Measurements from ENCODE around the gene CARMIL1. TPM values are rescaled to one million over a fixed set of nuclear protein-coding genes. Genes with fewer than 3 reads are reported as not detected.

Gene CARMIL1
- total RNA-seq, 1 experiment from 2014 or later, result 25.9 TPM

DNA sequence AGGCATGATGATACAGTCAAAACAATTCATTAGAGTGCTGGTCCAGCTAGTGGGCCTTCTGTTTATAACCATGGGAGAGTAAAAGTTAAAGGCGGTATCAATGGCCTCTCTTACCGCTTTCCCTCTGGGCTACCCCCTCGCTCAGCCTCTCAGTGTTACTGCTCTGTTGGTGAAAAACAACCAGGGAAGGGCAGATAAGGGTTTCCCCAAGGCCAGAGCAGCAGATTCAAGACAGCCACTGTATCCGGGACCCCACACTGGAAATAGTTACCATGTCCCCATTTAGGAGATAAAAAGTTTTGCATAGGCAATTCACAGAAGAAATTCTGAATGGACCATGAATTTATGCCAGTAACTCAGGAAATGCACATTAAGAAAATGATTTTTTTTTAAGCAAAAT, 386.3 kb downstream of the CARMIL1 start:
- Mint-ChIP-seq H3K9me3 (ENCODE audit: unreplicated experiment) (no peaks in the 10 kb centered on the region), H3K4me1 (ENCODE audit: low read depth, unreplicated experiment) (peaks cover 10% of the 10 kb centered on the region), H3K36me3 (ENCODE audit: insufficient read depth, unreplicated experiment) (no peaks in the 10 kb centered on the region), H3K27me3 (ENCODE audit: insufficient read depth, unreplicated experiment) (no peaks in the 10 kb centered on the region), H3K27ac (ENCODE audit: unreplicated experiment) (no peak overlapping the region), H3K4me3 (ENCODE audit: unreplicated experiment) (no peak overlapping the region)
- no peak for DNase-seq
- BruUV-seq (replicated peaks), result no TSS peak
- TF ChIP-seq, protein P1, sequence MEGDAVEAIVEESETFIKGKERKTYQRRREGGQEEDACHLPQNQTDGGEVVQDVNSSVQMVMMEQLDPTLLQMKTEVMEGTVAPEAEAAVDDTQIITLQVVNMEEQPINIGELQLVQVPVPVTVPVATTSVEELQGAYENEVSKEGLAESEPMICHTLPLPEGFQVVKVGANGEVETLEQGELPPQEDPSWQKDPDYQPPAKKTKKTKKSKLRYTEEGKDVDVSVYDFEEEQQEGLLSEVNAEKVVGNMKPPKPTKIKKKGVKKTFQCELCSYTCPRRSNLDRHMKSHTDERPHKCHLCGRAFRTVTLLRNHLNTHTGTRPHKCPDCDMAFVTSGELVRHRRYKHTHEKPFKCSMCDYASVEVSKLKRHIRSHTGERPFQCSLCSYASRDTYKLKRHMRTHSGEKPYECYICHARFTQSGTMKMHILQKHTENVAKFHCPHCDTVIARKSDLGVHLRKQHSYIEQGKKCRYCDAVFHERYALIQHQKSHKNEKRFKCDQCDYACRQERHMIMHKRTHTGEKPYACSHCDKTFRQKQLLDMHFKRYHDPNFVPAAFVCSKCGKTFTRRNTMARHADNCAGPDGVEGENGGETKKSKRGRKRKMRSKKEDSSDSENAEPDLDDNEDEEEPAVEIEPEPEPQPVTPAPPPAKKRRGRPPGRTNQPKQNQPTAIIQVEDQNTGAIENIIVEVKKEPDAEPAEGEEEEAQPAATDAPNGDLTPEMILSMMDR (IDR thresholded peaks at IDR 0.05; ENCODE audit: insufficient read depth in 1 of 2, low read depth in 1 of 2, low read length in 1 of 2, severe bottlenecking in 1 of 2, unreplicated experiment in 1 of 2), result no peak
- no peaks in the 10 kb centered on the region for H3K27me3 ChIP-seq (replicated peaks; ENCODE audit: control insufficient read depth, insufficient read depth, low read length)
- intact Hi-C loops (cut with micrococcal nuclease; ENCODE audit: unreplicated experiment), result no loop called here
- no peaks in the 10 kb centered on the region; the same call in 1 of the 2 replicates for H3K36me3 ChIP-seq (ENCODE audit: control insufficient read depth, insufficient read depth, low read length)
- ChIA-PET CTCF (no interaction called here), POLR2A (no interaction called here)
- H3K9me3 ChIP-seq, result no peaks in the 10 kb centered on the region
- H3K4me3 ChIP-seq (ENCODE audit: low read depth, low read length), result no peak overlapping the region
- H3K4me1 ChIP-seq, result peaks cover 10% of the 10 kb centered on the region; the same call in 1 of the 2 replicates

DNA sequence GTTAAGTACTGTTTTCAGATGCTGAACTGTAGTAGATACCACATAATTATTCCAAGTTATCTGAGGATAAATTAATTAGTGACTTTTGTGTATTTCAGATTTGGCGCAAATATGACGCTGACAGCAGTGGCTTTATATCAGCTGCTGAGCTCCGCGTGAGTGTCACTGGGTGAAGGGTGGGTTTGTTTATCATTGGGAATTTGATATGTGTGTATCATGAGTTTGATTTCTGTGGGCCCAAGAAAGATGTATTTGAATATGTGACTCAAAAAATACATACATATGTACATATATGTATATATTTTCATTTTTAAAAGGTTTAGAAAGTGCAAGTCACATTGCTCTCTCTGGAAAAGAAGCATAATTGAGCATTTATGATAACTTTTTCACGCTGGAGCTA, 390.2 kb downstream of the CARMIL1 start:
- no peaks in the 10 kb centered on the region for H3K9me3 Mint-ChIP-seq (ENCODE audit: unreplicated experiment)
- POLR2A ChIA-PET, result no interaction called here
- no peaks in the 10 kb centered on the region for H3K36me3 Mint-ChIP-seq (ENCODE audit: insufficient read depth, unreplicated experiment)
- no TSS peak for BruUV-seq (replicated peaks)
- peaks cover 10% of the 10 kb centered on the region for H3K4me1 Mint-ChIP-seq (ENCODE audit: low read depth, unreplicated experiment)
- no peaks in the 10 kb centered on the region; the same call in 1 of the 2 replicates for H3K36me3 ChIP-seq (ENCODE audit: control insufficient read depth, insufficient read depth, low read length)
- H3K27ac Mint-ChIP-seq (ENCODE audit: unreplicated experiment), result no peak overlapping the region
- no peaks in the 10 kb centered on the region for H3K27me3 ChIP-seq (replicated peaks; ENCODE audit: control insufficient read depth, insufficient read depth, low read length)
- H3K9me3 ChIP-seq, result no peaks in the 10 kb centered on the region
- no peak overlapping the region for H3K4me3 Mint-ChIP-seq (ENCODE audit: unreplicated experiment)
- DNase-seq, result no peak
- no peak overlapping the region for H3K4me3 ChIP-seq (ENCODE audit: low read depth, low read length)
- CTCF ChIA-PET, result interaction anchor here (0.7 kb wide), 1 partner anchor 9 kb away, joined by 3 read pairs; no protein-coding TSS in a partner anchor
- TF ChIP-seq, protein P1 (IDR thresholded peaks at IDR 0.05; ENCODE audit: insufficient read depth in 1 of 2, low read depth in 1 of 2, low read length in 1 of 2, severe bottlenecking in 1 of 2, unreplicated experiment in 1 of 2), result no peak
- no peaks in the 10 kb centered on the region for H3K27me3 Mint-ChIP-seq (ENCODE audit: insufficient read depth, unreplicated experiment)
- H3K4me1 ChIP-seq, result peaks cover 4% of the 10 kb centered on the region; the same call in 1 of the 2 replicates
- intact Hi-C loops (cut with micrococcal nuclease; ENCODE audit: unreplicated experiment), result no loop called here

Data from Caco-2 (cell line).